ENCODE measurements around the gene OMG. TPM values are rescaled to one million over a fixed set of nuclear protein-coding genes. Genes with fewer than 3 reads are reported as not detected.

Gene OMG
- total and polyA plus RNA-seq, 2 donors (not counting 1 experiment from before 2014, with no cell fraction given), result 0.39 to 1.7 TPM

DNA sequence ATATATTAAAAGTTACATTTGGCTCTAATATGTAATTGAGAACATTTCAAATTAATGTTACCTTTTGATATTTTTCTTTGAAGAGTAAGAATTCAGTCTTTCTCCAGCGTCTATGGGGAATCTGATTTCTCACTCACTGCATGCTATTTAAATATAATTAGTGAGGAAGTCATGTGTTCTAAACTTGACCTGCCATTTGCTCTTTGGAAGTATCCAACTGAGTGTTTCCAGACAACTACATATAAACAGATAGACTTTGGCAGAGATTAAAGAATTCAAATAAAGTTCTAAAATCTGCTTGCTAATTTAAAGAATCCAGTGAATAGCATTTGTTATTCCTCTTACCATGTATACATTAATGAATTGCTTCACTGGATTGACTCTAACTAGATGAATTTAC, 23.5 kb downstream of the OMG start:
- ChIA-PET CTCF (no interaction called here), POLR2A (no interaction called here)
- H3K4me3 ChIP-seq (ENCODE audit: control extremely low read depth in 1 of 5, extremely low read depth in 1 of 5, insufficient read depth in 1 of 5, low read depth in 2 of 5, low read length in 4 of 5), result no peak overlapping the region
- H3K27ac ChIP-seq (ENCODE audit: low read length in 2 of 2), result no peak overlapping the region
- H3K36me3 ChIP-seq (replicated peaks in 1 of 2; ENCODE audit: control extremely low read depth in 1 of 2, control insufficient read depth in 1 of 2, extremely low read depth in 1 of 2, insufficient read depth in 2 of 2, low read length in 1 of 2), result peaks cover 3 to 4% of the 10 kb centered on the region in 2 experiments
- H3K4me2 ChIP-seq (replicated peaks; ENCODE audit: low read depth, low read length, poor library complexity, severe bottlenecking), result no peak overlapping the region
- H3K9ac ChIP-seq (ENCODE audit: low read length), result no peak overlapping the region
- Mint-ChIP-seq H3K9me3 (ENCODE audit: insufficient read depth) (no peaks in the 10 kb centered on the region), H3K27ac (no peak overlapping the region), H3K4me3 (no peak overlapping the region), H3K27me3 (no peaks in the 10 kb centered on the region), H3K4me1 (no peaks in the 10 kb centered on the region)
- H2AFZ ChIP-seq (ENCODE audit: insufficient read depth, low read depth, low read length, poor library complexity, severe bottlenecking), result no peak overlapping the region
- no peaks in the 10 kb centered on the region for H3K4me1 ChIP-seq (ENCODE audit: control insufficient read depth in 2 of 2, insufficient read depth in 2 of 2, low read length in 2 of 2)
- no peaks in the 10 kb centered on the region for H3K79me2 ChIP-seq (ENCODE audit: control insufficient read depth, insufficient read depth, low read length)
- WGBS (ENCODE audit: insufficient coverage), result no CpG with 5 or more reads among the region's 1 CpG
- TF ChIP-seq CTCF (IDR thresholded peaks at IDR 0.05) (no peak), EZH2 (IDR thresholded peaks at IDR 0.05; ENCODE audit: borderline replicate concordance, insufficient read depth, low read depth, low read length, poor library complexity, severe bottlenecking) (no peak)
- ATAC-seq (ENCODE audit: low read depth), result no peak
- intact Hi-C loops (cut with micrococcal nuclease), result no loop called here
- H3K27me3 ChIP-seq (replicated peaks in 1 of 4; ENCODE audit: control extremely low read depth in 1 of 4, control insufficient read depth in 3 of 4, insufficient read depth in 4 of 4, low read length in 3 of 4), result no peaks in the 10 kb centered on the region
- H4K20me1 ChIP-seq (ENCODE audit: control insufficient read depth, insufficient read depth, low read length, poor library complexity, severe bottlenecking), result no peaks in the 10 kb centered on the region
- H3K9me3 ChIP-seq (ENCODE audit: control extremely low read depth in 1 of 3, control insufficient read depth in 2 of 3, insufficient read depth in 1 of 3, low read length in 2 of 3), result no peaks in the 10 kb centered on the region
- no peak for DNase-seq

- Mint-ChIP-seq H3K4me1 (no peaks in the 10 kb centered on the region), H3K27me3 (no peaks in the 10 kb centered on the region), H3K9me3 (ENCODE audit: insufficient read depth) (no peaks in the 10 kb centered on the region), H3K27ac (no peak overlapping the region), H3K4me3 (no peak overlapping the region)
- intact Hi-C loops (cut with micrococcal nuclease), result no loop called here
- POLR2A ChIA-PET, result no interaction called here
- Histone ChIP-seq H4K20me1 (ENCODE audit: control insufficient read depth, insufficient read depth, low read length, poor library complexity, severe bottlenecking) (no peaks in the 10 kb centered on the region), H3K27me3 (replicated peaks in 1 of 4; ENCODE audit: control extremely low read depth in 1 of 4, control insufficient read depth in 3 of 4, insufficient read depth in 4 of 4, low read length in 3 of 4) (no peaks in the 10 kb centered on the region), H3K4me1 (ENCODE audit: control insufficient read depth in 2 of 2, insufficient read depth in 2 of 2, low read length in 2 of 2) (no peaks in the 10 kb centered on the region), H2AFZ (ENCODE audit: insufficient read depth, low read depth, low read length, poor library complexity, severe bottlenecking) (no peak overlapping the region), H3K4me3 (ENCODE audit: control extremely low read depth in 1 of 5, extremely low read depth in 1 of 5, insufficient read depth in 1 of 5, low read depth in 2 of 5, low read length in 4 of 5) (no peak overlapping the region), H3K36me3 (replicated peaks in 1 of 2; ENCODE audit: control extremely low read depth in 1 of 2, control insufficient read depth in 1 of 2, extremely low read depth in 1 of 2, insufficient read depth in 2 of 2, low read length in 1 of 2) (peaks cover 3 to 4% of the 10 kb centered on the region in 2 experiments), H3K9me3 (ENCODE audit: control extremely low read depth in 1 of 3, control insufficient read depth in 2 of 3, insufficient read depth in 1 of 3, low read length in 2 of 3) (no peaks in the 10 kb centered on the region), H3K9ac (ENCODE audit: low read length) (no peak overlapping the region), H3K27ac (ENCODE audit: low read length in 2 of 2) (no peak overlapping the region), H3K79me2 (ENCODE audit: control insufficient read depth, insufficient read depth, low read length) (no peaks in the 10 kb centered on the region), H3K4me2 (replicated peaks; ENCODE audit: low read depth, low read length, poor library complexity, severe bottlenecking) (no peak overlapping the region)
- DNase-seq (no peak), ATAC-seq (ENCODE audit: low read depth) (no peak)
- CTCF ChIA-PET, result no interaction called here
- TF ChIP-seq EZH2 (IDR thresholded peaks at IDR 0.05; ENCODE audit: borderline replicate concordance, insufficient read depth, low read depth, low read length, poor library complexity, severe bottlenecking), result no peak
- no peak for TF ChIP-seq CTCF (IDR thresholded peaks at IDR 0.05)
Measured at GRCh38 chr17:31272803-31273202, 24.2 kb downstream of the OMG start.

Measured in B cell (primary cell).